ENCODE measurements around the gene TRIO.

- TF ChIP-seq CTCF (IDR thresholded peaks at IDR 0.05) = no peak
- no peak for TF ChIP-seq POLR2A (IDR thresholded peaks at IDR 0.05)
Measured at GRCh38 chr5:14153071-14153864, 10.1 kb downstream of the TRIO start.
